NCI-H526 treated with DMSO at 0.1 percent for 48 hours (cell line): ENCODE results near the gene CXorf58.

Experiments used
- DNase-seq: peaks from one replicate; lab custom pipeline; 2025; lab: John Stamatoyannopoulos, UW

Gene CXorf58

DNA sequence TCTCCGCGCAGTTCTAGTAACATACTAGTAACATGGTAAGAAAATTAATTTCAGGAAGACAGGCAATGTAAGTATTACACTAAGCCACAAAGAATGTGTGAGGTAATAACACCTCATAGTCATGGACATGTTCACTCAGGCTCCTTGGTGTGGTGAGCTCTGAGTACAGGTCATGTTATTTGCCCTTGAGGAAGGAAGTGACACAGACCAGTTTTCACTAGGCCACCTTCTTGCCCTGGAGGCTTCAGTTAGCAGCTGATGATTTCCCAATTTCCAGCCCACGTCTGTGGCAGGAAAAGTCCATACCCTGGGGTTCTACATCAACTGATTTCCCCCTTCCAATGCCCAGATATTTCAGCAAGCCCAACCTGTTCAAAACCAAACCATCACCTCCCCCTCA is 6.7 kb upstream of the CXorf58 start:
- no peak for DNase-seq

DNA sequence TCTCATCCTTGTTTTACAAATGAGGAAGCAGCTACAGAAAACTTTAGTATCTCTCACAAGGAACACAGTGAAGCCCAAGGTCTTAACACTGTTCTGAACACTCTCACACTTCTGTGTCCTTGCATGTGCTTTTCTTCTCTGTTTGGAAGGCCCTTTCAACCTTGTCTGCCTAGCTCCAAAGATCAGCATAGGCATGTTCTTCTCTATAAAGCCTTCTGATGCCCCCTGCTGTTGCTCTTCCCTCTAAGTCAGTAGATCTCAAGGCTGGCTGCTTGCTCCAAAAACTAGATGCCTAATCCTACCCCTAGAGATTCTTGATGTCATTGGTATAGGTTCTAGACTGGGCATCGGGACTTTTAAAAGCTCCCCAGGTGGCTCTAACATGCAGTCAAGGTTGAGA is 6.0 kb upstream of the CXorf58 start:
- DNase-seq, result peak; percentile 82

DNA sequence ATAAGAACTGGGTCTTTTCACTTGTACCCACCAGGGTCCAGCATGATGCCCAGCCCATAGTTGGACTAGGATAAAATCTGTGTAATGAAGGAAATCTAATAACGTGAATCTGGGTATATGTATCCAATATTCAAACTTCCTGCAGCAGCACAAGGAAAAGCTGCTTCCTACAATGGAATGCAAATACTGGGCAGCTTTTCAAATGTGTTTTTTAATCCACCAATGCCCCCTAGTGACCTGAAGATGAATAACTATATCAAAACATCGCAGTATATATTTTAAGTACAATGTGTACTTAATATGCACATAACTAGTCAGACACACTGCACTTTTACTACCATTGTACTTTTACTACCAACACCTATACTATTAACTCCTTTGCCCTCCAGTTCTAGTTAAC is 5.4 kb upstream of the CXorf58 start:
- DNase-seq, result peak; percentile 65

DNA sequence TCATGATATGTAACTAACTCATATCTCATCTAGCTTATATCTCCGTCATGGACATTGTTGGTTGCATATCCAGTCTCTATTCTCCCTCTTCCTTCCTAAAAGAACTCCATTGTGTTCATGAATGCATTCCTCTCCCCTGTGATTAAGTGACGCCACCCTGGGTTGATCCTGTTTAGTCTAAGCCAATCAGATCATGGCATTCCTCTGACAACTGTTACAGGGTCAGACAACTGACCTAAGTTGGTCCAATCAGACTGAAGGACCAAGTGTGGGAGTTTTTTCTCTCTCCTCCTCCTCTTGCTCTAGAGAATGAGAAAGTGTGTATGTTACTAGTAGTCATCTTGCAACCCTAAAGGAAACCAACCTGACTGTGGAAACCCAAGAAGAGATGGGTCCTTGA is 3.7 kb upstream of the CXorf58 start:
- no peak for DNase-seq

DNA sequence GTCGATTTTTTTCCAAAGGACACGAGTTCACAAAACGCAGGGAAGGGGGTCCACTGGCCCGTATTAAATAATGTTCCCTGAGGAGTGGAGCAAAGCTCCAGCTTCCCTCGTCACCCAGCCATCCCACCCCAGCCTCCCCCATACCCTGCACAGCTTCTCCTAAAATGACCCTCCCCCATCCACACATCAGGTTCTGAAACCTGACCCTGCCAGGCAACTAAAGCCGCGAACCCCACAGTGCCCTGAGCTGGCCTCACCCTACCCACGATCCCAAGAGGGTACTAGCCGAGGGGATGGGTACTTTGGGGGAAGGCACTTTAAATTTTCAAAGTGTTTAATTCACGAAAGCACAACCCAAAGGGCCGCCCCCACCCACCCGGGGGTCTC is 702 bp upstream of the CXorf58 start:
- DNase-seq, result no peak

DNA sequence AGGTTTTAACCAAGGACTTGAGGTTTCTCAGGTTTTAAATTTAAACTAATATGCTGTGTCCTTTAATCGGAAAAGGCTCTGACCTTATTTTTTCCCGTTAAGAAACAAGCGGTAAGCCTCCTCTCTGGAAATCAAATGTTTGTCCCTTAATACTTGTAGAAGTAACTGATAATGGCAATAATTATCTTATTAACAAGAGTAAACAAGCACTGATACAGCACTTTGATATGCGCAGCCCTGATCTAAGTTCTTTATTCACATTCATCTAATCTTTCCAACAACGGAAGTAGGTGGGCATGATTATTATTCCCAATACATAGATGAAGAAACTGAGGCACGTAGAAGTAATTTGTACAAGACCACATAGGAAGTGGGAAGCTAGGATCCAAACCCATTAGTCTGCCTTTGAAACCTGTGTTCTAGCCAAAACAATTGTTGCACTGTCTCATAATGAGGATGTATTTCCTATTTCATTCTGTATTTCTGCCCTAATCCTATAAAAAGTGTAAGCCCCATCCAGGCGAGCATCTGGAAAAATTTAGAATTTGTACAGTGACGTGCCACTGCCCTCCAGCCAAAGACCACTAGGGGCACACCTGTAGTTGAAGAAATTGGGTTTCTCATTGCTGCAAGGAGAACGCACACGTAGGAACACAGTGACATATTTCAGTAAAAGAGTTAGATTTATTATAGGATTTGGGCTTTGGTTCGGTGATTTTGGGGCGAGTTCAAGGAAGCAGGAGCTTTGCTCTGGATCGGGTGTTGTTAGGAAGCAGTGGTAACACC is 606 bp downstream of the CXorf58 start:
- no peak for DNase-seq

DNA sequence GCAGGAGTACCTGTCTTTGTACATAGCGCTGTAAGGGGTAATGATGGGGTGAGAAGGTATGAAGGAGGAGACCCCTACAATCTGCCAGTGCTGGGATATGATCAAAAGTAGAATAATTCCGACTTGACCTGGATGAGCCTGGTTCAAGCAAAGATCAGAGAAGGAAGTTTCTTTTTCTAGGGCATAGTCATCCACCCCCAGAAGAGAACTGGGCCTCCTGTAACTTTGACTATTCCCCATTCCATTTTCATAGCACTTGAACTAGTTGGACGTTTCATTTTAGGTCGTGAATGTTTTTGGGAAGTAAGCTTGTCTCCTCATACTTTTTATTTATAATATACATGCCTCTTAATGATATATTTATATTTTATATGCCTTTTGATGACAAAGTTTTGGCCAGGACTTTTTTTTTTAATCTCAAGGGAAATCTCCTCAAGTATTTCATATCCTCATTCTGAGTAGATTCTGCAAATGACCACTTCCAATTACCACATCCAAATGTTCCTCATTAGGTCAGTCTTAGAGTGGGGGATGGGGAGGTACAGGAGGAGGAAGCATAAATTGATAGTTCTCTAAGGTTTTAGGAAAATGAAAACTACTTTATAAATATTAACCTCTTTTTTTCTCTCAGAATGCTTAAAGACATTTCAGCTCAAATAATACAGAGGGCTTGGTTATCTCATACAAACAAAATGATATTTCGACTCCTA is 3.5 kb downstream of the CXorf58 start:
- no peak for DNase-seq

DNA sequence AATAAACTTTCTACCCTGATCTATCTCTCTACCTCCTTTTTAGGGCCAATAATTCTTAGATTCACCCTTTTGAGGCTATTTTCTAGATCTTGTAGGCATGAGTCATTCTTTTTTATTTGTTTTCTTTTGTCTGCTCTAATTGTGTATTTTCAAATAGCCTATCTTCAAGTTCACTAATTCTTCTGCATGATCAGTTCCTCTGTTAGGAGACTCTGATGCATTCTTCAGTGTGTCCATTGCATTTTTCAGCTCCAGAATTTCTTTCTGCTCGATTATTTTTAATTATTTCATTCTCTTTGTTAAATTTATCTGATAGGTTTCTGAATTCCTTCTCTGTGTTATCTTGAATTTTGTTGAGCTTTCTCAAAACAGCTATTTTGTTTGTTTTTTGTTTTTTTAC is 11.3 kb downstream of the CXorf58 start:
- no peak for DNase-seq

DNA sequence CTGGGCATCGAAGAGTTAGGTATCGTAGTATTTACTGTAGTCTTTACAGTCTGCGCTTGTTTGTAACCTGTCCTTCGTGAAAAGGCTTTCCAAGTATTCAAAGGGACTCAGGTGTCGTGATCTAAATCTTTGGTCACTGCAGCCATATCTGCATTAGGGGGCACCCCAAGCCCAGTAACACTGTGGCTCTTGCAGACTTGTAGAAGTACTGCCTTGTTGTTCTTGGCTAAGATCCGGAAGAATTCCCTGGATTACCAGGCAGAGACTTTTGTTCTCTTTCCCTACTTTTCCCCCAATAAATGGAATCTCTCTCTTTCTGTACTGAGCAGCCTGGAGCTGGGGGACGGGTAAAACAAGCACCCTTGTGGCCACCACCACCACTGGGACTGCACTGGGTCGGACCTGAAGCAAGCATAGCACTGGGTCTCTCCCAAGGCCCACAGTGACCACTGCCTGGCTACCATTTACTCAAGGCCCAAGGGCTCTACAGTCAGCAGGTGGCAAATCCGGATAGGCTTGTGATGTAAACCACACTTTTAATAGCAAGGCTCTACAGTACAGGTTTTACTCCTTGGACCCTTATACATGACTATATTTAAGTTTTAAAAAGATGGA is 12.0 kb downstream of the CXorf58 start:
- DNase-seq, result no peak

DNA sequence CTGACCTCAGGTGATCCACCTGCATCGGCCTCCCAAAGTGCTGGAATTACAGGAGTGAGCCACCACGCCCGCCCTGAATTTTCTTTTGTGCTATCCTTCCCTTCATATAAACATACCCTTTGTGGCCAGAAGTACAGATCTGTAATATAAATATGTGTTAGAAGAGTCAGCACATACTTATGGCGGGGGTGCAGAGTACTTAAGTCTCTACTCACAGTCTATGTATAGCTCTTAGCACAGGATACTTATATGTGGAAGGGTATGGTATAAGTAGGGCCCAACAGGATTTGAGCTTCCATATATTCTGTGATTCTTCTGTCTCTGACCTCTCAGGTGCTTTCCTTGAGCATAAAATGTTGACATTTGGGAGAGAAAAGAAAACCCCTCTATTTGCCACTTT is 18.2 kb downstream of the CXorf58 start:
- no peak for DNase-seq

DNA sequence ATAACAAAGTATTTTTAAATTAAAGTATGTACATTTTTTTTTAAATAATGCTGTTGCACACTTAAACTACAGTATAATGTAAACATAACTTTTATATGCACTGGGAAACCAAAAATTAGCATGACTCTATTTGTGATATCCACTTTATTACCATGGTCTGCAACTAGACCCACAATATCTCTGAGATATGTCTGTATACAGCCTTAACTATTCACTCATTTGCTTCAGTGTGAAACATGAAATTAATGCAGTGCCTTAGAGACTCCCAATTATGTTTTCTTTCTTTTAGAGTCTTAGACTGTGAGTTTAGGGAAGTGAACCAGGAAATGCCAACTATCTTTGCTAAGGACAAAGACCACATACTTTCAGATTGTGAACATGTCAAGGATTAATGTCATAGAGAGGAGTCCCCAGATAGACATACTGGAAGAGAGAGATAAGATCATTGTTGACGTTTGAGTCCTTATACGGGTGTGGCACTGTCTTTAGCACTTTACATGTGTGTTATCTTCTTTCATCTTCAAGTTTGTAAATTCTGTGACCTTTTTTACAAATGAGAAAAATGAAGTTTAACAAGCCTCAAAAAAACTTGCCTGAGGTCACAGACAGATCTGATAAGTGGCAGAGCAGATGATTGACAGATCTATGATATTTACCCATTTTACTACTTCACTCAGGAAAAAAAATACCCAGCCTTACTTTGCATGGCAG is 23.2 kb downstream of the CXorf58 start:
- DNase-seq, result no peak

DNA sequence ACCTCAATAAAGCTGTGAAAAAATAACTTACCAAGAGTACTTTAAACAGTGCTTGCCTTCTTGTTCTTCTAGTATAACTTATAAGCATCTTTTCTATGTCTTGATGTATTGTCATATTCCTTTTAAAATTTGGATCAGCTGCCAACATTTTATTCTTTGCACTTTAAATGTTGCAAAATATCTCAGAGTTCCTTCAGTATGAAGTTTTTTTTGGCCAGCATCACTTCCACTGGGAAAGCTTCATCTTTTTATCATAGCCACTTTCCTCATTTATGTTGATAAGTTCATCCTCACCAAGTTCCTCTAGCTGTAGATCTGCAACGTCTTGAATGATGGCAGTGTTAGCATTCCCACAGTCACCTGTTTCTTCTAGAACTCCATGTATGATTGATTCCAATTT is 24.2 kb downstream of the CXorf58 start:
- no peak for DNase-seq

DNA sequence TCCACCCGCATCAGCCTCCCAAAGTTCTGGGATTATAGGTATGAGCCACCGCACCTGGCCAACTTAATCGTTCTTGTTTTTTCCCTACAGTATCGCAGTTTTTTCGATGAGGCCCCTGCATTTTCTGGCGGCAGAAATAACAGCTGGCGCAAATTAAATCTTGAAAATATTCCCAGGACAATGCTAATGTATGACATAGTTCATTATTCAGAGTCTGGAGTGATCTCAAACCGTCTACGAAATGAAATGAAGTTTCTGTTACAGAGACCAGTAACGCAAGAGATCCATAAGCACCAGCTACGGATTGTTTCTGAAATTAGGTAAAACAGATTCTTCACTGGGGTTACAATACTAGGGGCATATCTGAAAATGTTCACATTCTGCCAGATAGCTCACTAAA is 27.3 kb downstream of the CXorf58 start:
- no peak for DNase-seq

DNA sequence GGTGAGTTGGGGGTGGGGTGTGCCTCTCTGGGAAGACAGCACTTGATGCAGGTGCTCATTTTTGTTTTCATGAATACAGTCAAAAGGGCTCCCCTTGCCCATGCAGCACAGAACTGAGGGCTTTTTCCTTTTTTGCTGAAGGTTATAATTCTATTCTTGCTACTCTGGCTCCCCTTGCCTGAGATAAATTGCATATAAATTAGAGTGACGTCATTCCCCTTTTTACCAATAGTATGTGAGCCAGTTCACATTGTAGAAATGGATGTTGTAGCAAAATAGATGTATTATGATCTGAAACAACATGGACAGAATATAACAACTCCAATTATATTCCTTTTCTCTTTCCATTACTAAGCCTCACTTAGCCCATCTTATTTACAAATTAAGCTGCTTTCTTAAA is 28.4 kb downstream of the CXorf58 start:
- DNase-seq, result no peak

DNA sequence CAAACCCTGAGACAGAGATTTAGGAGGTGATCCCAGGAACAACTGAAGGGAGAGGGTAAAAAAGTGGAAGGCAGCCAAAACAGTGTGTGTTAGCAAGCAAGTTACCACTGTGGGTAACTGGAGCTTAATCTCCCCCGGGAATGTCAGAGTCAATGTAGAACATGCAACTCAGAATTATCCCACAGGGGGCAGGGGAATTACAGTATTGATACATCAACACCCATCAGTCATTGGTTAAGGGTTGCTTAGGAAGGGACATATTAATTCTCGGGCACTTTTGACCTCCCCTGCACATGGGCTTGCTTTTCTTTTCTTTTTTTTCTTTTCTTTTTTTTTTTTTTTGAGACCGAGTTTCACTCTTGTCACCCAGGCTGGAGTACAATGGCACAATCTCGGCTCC is 29.3 kb downstream of the CXorf58 start:
- no peak for DNase-seq

DNA sequence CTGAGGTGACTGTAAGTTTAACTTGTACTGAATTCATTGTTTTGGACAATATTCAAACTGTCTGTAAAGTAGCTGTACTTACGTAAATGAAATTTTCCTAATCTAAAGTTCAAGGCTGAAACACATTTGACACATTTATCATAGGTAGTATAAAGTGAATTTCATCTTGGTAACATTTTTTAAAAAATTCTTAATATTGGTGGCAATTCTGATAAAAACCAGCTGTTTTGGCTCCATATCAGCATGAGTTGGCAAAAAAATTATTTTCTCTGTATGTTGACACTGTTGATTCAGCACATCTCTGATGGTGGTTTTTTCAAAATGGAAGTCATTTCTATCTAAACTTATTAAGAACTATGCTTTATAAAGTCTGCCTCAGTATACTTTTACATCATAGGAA is 30.9 kb downstream of the CXorf58 start:
- DNase-seq, result no peak

DNA sequence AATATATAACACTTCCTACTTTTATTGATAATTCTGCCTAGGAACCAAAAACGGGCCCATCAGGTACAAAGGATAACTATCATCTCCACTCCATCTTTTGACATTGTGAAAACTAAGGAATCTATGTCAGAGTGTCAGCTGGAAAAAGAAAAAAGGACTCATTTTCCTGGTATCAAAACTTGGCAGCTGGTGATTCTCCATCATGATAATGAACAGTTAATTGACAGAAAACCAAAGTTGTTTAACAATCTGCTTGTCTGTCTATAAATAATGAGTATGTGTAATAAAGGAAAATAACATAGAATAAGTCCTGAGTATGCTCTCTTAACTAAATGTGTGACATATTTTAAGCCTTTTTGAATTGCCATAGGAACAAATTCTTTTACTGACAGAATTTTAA is 31.4 kb downstream of the CXorf58 start:
- no peak for DNase-seq

DNA sequence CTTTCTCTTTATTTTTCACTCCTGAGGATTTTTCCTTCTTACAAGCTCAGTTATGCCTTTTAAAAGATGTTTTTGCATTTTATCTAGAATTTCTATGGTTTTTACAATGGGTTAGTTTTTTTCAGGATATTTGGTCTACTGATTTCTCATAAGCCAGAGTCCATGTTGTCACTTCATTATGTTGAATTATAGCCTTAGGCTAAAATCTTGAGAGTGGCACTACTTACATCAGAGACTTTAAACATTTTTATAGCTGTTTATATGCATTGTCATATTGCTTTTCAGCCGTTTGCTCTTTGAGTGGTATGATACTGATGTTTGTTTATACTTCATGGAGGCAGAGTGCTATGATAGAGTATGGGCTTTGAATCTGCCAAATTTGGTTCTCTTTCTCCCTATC is 36.4 kb downstream of the CXorf58 start:
- DNase-seq, result no peak

DNA sequence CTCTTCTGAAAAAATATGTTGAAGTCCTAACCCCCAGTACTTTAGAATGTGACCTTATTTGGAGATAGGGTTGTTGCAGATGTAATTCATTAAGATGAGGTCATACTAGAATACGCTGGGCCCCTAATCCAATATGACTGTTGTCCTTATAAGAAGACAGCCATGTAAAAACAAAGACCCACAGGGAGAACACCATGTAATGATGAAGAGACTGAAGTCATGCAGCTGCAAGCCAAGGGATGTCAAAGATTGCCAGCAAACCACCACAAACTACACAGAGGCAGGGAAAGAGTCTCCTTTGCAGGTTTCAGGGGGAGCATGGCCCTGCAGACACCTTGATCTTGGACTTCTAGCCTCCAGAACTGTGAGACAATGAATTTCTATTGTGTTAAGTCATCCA is 37.4 kb downstream of the CXorf58 start:
- no peak for DNase-seq

DNA sequence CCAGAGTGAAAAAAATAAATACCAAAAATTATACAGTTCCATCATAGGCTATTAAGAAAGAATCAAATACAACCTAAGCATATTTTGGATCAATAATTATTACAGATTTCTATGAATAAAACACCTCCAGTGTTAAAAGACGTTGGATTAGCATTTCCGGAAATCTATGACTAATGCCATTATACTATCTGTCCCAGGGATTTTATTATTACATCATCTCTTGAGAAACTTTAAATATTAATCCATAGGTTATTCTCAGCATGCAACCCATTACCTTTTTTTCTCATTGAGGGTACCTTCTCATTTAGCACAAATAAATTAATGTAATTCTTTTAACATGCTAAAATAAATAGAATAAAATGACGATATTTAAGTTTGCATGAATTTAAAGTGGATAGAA is 44.6 kb downstream of the CXorf58 start:
- no peak for DNase-seq

DNA sequence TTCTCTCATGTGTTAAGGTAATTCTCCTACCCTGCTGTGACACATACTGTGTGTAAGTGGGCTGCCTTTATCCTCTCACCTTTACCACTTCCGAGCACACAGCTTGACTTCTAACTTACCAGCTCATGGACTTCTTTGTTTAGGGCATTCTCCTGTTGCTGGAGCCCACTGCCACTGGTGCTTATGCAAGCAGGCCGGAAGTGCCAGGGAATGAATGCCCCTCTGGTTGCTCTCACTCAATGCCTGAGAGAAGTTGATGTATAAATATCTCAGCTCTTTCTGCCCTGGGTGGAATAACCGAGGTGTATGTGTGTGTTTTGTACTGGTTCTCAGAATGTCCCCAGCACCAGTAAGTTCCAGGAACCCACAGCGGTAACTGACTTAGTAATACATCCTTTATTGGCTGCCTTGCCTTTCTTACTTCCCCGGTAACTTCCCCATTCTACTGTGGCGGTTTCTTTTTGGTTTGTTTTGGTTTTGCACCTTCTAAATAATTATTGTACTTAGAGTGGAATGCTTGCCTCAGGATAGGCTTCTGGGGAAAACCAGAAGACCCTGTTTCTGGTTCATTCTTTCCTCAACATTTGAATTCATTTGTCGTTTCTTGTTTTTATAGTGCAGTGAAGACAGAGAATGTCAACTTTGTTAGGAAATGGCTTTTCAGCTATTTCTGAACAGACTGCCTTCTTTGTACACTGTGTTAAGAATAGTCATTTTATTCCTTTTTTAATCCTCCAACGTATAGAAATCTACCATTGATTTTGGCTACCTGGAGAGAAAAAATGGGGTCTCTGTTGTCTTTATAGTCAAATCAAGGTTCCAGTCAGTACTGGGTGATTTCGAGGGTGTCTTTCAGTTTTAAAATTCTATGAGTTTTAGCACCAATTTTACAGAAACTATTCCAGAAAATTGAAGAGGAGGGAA is 45.4 kb downstream of the CXorf58 start:
- no peak for DNase-seq

DNA sequence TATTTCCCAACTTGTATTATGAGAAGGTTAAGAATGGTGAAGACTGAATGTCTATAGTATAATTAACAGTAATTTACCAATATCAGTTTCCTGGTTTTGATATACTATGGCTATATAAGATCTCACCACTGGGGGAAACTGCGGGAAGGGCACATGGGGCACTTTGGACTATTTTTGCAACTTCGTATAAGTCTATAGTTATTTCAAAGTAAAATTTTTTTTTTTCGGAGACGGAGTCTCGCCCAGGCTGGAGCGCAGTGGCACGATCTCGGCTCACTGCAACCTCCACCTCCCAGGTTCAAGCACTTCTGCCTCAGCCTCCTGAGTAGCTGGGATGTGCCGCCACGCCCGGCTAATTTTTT is 46.1 kb downstream of the CXorf58 start:
- DNase-seq, result no peak
